OCI-LY1 (cell line): ENCODE results near the gene LARP1B.
"Not testable (repeated sequence)": the region's sequence is repeated elsewhere in the genome, so short reads cannot be mapped to it uniquely, and the experiment has no call there.

Source experiments
- H2AFZ ChIP-seq: fragments of 200-600 bp; sonication (generic), shearing (Covaris generic); 2 replicates; pipeline ENCODE4 v1.6.0; 2014; ENCODE audit warnings: antibody characterized with exemption, mild to moderate bottlenecking, low read length
- H3F3A ChIP-seq: fragments of 200-600 bp; sonication (generic), shearing (Covaris generic); 2 replicates; pipeline ENCODE4 v1.6.0; 2014; ENCODE audit warnings: mild to moderate bottlenecking, antibody characterized with exemption, low read length, moderate library complexity; ENCODE audit not compliant: insufficient read depth
- H3K27ac ChIP-seq: fragments of 200-600 bp; sonication (generic); 2 replicates; pipeline ENCODE4 v1.5.1; 2014; ENCODE audit warnings: low read length, mixed run types, mild to moderate bottlenecking, low read depth; ENCODE audit not compliant: poor library complexity, severe bottlenecking
- H3K27me3 ChIP-seq: fragments of 200-600 bp; sonication (generic); 2 replicates; pipeline ENCODE4 v1.6.0; 2014; ENCODE audit warnings: antibody characterized with exemption, mild to moderate bottlenecking, low read length, moderate library complexity; ENCODE audit not compliant: insufficient read depth
- H3K36me3 ChIP-seq: fragments of 200-600 bp; sonication (generic); 2 replicates; pipeline ENCODE4 v1.6.1; 2014; ENCODE audit warnings: mild to moderate bottlenecking, antibody characterized with exemption, low read length, moderate library complexity, mixed read lengths; ENCODE audit not compliant: insufficient read depth
- H3K4me1 ChIP-seq: fragments of 200-600 bp; sonication (generic); 2 replicates; pipeline ENCODE4 v1.5.1; 2014; ENCODE audit warnings: mild to moderate bottlenecking, low read length, moderate library complexity; ENCODE audit not compliant: insufficient read depth, severe bottlenecking
- H3K4me2 ChIP-seq: fragments of 200-600 bp; sonication (generic), shearing (Covaris generic); 2 replicates; pipeline ENCODE4 v1.6.1; 2014; ENCODE audit warnings: low read length
- H3K4me3 ChIP-seq: fragments of 200-600 bp; sonication (generic); 2 replicates; pipeline ENCODE4 v1.5.1; 2014; ENCODE audit warnings: low read length, low read depth, mild to moderate bottlenecking, mixed read lengths; ENCODE audit not compliant: poor library complexity, severe bottlenecking
- H3K79me2 ChIP-seq: fragments of 200-600 bp; shearing (Covaris generic); 2 replicates; pipeline ENCODE4 v1.6.1; 2016; ENCODE audit warnings: mixed run types, low read length, mixed read lengths; ENCODE audit not compliant: insufficient read depth
- H3K9ac ChIP-seq: fragments of 200-600 bp; sonication (generic), shearing (Covaris generic); 2 replicates; pipeline ENCODE4 v1.6.1; 2014; ENCODE audit warnings: mild to moderate bottlenecking, low read length, mixed read lengths
- H3K9me2 ChIP-seq: fragments of 200-600 bp; sonication (generic), shearing (Covaris generic); 2 replicates; pipeline ENCODE4 v1.6.1; 2014; ENCODE audit warnings: low read depth, mild to moderate bottlenecking, low read length, mixed read lengths
- H3K9me3 ChIP-seq: fragments of 200-600 bp; shearing (Covaris generic); 2 replicates; pipeline ENCODE4 v1.6.1; 2014; ENCODE audit warnings: low read length, mixed read lengths
- H4K20me1 ChIP-seq: fragments of 200-600 bp; sonication (generic), shearing (Covaris generic); 2 replicates; pipeline ENCODE4 v1.6.0; 2016; ENCODE audit warnings: mild to moderate bottlenecking, low read length; ENCODE audit not compliant: insufficient read depth
- CTCF ChIP-seq: fragments of 200-600 bp; sonication (generic), shearing (Covaris generic); IDR thresholded peaks from 2 replicates; pipeline ENCODE4 v1.5.1; 2017; ENCODE audit warnings: mild to moderate bottlenecking, antibody characterized with exemption, low read length, moderate library complexity, mixed read lengths
- EZH2 ChIP-seq: fragments of 200-600 bp; sonication (generic), shearing (Covaris generic); IDR thresholded peaks from 2 replicates; pipeline ENCODE4 v1.8.0; 2017; ENCODE audit warnings: borderline replicate concordance, mixed run types, mild to moderate bottlenecking, antibody characterized with exemption, low read length, moderate library complexity, mixed read lengths

Gene LARP1B

DNA sequence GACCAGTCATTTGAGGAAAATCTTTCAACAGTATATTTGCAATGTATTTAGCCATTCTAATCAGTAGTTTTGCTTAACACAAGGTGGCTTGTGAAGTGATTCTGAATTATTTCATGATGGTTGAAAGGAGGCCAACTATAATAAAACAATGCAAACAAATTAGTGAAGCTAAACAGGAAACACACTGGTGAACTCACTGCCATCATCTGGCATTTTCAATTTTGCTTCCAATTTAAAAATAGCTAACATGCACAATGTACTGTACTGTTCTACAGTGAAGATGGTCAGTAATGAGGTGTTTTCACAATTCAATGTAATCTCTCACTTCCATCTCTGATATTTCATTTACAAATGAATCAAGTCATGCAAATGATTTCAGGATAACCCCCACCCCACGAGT, 195.4 kb downstream of the LARP1B start:
- Histone ChIP-seq H4K20me1 (no peaks in the 10 kb centered on the region), H3K9ac (no peak overlapping the region), H2AFZ (no peak overlapping the region), H3K27me3 (no peaks in the 10 kb centered on the region), H3K9me3 (no peaks in the 10 kb centered on the region), H3F3A (no peaks in the 10 kb centered on the region), H3K9me2 (no peaks in the 10 kb centered on the region), H3K36me3 (no peaks in the 10 kb centered on the region), H3K27ac (no peak overlapping the region), H3K79me2 (no peaks in the 10 kb centered on the region), H3K4me1 (no peaks in the 10 kb centered on the region), H3K4me3 (no peak overlapping the region), H3K4me2 (no peak overlapping the region)
- no peak for TF ChIP-seq EZH2
- no peak for TF ChIP-seq CTCF

- not testable (repeated sequence) for H3K9ac ChIP-seq, H3F3A ChIP-seq, H3K79me2 ChIP-seq, H3K4me1 ChIP-seq, H4K20me1 ChIP-seq, H2AFZ ChIP-seq, H3K4me2 ChIP-seq, H3K4me3 ChIP-seq, H3K9me2 ChIP-seq, H3K27ac ChIP-seq, H3K27me3 ChIP-seq, H3K9me3 ChIP-seq, H3K36me3 ChIP-seq
These were observed 197.1 kb downstream of the LARP1B start for GRCh38 chr4:128258166-128258565.

DNA sequence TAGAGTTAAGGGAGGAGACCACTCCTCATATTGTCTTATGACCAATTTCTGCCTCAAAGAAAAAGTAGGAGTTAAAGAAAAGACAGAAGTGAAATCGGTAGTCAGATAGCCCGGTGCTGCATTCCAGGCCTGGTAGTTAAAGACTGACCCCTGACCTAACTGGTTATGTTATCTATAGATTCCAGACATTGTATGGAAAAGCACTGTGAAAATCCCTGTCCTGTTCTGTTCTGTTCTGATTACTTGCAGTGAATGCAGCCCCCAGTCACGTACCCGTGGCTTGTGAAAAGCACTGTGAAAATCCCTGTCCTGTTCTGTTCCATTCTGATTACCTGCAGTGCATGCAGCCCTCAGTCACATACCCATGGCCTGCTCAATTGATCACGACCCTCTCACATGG, 198.8 kb downstream of the LARP1B start:
- H3K9me2 ChIP-seq, H3K4me2 ChIP-seq, H3K36me3 ChIP-seq, H2AFZ ChIP-seq, H3K4me3 ChIP-seq, H3K79me2 ChIP-seq, H3F3A ChIP-seq, H3K27me3 ChIP-seq, H3K9me3 ChIP-seq, H3K9ac ChIP-seq, H3K27ac ChIP-seq, H4K20me1 ChIP-seq, H3K4me1 ChIP-seq: not testable (repeated sequence)
